ENCODE results near the gene FAM53A.

FAM53A gene

DNA sequence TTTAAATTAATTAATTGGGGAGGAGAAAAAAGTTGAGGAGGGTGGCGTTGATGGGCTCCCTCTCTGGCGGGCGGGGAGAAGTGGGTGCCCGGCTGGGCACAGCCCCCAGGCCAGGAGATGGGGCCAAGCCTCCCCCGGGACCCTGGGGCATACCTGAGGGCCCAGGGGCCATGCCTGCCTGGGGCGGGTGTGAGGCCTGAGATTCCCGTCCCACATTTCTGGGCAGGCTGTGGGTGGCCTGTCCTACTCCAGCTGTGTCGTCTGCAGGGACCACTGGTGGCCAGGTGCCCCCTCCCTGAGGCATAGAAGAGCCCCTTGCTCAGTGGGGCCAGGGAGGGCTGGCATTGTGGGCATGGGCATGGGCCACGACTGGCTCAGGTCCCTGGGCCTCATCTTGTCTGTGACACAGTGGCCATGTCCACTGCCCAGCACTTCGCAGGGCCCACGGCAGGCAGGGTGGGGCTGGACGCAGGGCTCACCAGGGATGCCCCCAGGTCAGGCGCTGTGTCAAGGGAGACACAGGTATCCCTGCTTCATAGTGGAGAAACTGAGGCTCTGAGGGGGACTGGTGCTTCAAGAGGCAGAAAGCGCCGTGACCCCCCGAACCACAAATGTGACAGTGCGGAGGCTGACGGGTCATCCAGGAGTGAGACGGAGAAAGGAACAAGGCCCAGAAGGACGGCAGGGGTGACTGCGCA lies 60.1 kb downstream of the FAM53A start:
- DNase-seq (ENCODE audit: low spot score), result no peak

DNA sequence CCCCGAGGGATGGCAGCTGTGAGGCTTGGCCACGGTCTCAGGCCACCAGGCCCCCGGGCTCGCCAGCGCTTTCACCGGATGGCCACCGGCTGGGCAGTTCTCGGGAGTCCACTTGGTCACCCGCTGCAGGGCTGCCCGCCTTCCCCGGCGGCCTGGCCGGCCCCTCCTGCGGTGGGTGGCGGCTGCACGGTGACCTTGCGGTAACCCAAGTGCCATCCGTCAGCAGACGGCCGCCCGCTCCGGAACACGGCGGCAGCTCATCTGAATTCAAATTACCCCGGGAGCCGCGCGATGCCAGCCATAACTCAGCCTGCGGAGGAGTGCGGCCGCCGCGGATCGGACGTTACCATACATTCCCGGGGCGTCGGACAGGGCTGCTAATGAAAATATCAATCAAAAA lies 60.7 kb downstream of the FAM53A start:
- DNase-seq (ENCODE audit: low spot score), result no peak

DNA sequence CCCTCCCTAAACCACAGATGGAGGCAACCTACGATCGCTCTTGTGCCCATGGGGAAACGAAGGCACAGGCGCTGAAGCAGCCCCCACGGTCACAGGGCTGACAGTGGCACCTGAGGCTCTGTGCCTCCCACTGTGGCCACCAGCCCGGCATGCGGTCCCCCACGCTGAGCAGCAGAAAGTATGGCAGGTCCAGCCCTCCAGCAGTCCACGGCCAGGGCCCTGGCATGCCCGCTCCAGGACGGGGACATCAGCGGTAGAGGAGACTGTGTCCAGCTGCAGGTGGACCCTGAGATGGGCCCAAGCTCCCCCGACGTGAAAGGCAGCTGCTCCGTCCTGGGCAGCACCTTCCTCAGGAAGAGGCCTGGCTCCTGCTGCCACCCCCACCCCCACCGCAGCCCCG lies 61.2 kb downstream of the FAM53A start:
- DNase-seq (ENCODE audit: low spot score), result no peak

DNA sequence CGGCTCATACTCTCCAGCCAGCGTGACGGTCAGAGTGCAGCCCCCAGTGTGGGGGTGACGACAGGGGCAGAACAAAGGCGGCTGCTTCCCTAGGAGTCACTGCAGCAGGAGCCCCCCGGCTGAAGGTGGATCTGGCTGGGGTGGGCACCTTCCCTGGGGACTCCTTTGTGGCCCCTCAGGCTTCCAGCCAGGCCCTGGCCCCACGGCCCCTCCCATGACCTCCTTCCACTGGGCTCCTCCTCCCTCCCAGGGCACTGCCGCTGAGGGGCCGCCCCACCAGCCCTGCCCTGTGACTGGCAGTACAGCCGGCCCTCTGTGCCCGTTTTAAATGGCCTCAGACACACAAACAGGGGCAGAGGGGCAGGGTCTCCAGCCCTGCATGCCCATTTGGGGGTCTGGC lies 61.9 kb downstream of the FAM53A start:
- no peak for DNase-seq (ENCODE audit: low spot score)

DNA sequence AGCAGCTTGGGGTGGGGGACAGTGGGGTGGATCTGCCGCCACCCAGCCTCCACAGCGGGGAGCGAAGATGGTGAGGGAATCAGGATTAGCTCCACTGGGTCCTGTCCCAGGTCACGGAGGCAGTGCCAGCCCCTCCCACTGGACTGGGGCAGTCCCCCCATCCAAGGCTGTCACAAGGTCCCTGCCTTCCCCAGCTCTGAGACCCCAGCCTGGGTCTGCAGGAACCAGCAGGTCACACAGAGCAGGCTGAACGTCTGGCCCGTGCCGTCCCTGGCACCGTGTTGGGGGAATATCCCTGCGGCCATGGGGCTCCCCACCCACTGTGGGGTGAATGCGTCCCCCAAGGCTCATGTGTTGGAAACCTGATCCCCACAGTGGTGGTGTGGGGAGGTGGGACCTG lies 62.6 kb downstream of the FAM53A start:
- DNase-seq (ENCODE audit: low spot score), result no peak

DNA sequence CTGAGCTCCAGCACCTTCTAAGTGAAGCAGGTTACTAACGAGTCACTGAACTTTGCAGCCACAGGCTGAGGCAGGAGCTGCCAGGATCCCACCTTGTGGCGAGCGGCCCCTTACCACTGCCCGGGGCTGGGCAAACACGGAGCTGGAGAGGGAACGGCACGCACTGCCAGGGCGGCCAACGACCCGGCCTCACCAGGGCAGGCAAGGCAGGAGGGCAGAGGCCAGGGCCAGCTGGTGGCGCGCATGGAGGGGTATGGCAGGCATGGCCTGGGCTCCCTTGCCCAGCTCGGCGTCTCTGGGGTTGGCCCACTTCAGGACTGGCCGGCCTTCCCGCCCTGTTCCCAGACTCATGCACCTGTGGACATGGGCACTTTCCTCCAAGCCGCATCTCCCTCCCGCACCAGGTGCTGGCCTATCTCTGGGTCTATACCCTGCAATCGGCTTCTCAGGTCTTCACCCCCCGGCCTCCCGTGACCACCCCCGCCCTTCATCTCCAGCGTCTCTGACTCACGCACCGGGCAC lies 64.9 kb downstream of the FAM53A start:
- no peak for DNase-seq (ENCODE audit: low spot score)

DNA sequence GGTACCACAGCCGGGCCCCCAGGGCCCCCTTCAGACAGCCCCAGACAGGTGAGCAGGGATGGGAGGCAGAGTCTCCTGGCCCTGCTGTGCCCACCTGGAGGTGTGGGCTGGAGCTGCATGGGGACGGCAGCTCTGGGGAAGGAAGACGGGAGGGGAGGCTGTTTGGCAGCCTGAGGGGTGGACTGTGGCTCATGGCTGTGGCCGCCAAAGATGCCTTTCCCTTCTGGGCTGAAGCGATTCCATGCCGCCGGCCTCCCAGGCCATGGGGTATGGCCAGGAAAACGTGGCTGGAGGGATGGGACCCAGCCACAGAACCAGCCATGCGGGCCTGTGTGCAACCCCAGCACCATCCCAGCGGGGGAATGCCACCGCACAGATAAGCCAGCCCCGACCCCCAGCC lies 65.7 kb downstream of the FAM53A start:
- DNase-seq (ENCODE audit: low spot score), result no peak

DNA sequence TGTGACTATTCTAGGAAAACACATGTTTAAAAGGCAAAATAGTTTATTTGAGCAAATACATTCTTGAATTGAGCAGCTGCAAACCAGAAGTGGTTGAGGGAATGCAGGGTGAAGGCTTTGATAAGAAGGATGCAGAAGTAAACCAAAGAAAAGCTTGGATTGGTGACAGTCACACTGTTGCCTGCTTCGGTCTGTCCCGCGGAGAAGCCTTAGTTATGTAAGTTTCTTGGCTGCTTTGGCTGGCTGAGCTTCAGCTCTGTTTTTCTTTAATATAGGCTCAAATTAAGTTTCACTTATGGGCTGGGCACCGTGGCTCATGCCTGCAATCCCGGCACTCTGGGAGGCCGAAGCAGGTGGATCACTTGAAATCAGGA lies 67.6 kb downstream of the FAM53A start:
- DNase-seq (ENCODE audit: low spot score), result no peak

DNA sequence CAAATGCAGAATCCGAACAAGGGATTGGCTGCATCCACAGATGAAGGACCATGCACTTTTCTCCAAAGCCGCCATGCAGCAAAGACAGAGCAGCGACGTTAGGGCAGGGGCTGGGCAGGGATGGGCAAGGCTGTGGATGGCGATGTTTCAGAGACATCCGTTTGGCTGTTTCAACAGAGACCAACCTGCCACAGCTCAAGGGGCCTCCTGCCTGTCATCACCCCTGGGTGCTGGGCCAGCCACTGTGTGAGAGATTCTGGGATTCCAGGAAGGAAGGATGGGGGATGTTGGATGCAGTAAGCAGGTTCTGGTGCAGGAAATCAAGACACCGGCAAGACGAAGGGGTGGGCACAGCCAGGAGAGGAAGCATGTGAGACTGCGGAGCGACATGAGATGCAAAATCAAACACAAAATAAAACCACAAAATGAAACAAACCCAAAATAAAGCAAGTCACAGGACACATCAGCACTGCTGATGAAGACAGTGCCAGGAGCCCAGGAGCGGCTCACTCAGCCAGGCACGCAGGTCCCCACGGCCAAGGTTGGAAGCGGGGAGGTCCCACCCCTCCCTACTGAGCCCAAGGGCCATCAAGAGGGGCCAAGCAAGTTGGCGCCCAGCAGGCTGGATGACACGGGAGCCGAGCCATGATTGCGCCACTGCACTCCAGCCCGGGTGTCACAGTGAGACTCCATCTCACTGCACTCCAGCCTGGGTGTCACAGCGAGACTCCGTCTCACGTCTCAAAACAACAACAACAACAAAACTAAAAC lies 68.1 kb downstream of the FAM53A start:
- no peak for DNase-seq (ENCODE audit: low spot score)

DNA sequence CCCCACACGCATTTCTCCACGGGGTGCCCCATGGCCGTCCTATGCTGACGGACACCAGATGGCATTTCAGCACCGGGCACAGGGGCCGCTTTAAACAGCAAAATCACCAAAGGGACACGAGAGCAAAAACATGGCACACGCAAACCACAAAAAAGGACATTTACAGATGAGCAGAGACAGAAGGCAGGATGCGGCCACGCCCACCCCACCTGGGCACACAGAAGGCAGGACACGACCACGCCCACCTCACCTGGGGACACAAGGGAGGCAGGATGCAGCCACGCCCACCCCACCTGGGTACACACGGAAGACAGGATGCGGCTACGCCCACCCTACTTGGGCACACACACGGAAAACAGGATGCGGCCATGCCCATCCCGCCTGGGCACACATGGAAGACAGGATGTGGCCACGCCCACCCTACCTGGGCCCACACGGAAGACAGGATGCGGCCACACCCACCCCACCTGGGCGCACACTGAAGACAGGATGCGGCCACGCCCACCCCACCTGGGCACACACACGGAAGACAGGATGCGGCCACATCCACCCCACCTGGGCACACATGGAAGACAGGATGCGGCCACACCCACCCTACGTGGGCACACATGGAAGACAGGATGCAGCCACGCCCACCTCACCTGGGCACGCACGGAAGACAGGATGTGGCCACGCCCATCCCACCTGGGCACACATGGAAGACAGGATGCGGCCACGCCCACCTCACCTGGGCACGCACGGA lies 69.1 kb downstream of the FAM53A start:
- no peak for DNase-seq (ENCODE audit: low spot score)

DNA sequence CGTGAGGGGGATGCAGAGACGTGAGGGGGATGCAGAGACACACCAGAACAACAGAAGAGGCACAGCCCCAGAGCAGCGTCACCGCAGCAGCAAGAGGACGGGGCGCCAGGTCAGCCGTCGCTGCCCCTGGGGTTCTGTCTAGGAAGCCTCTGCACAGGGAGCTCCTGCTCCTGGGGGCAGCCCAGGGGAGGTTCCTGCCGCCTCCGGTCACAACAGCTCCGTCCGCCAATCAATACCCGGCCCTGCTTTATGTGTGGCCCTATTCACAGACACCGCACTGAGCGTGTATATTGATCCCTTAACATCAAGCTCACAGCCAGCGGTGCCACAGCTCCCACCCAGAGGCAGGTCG lies 69.6 kb downstream of the FAM53A start:
- DNase-seq (ENCODE audit: low spot score), result no peak

DNA sequence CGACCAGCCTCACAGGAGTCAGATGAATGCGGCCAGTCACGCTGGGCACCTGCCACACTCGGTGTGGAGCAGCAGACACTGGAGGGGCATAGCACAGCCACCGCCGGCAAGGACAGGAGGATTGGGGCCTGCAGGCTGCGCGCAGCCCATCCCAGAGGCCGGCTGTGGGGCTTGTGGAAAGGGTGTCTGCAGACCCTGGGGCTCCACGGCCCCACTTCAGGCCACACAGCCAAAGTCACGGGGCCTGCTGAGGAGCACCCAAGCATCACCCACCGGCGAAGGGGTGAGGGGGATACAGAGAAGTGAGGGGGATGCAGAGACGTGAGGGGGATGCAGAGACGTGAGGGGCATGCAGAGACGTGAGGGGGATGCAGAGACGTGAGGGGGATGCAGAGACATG lies 70.1 kb downstream of the FAM53A start:
- DNase-seq (ENCODE audit: low spot score), result no peak

DNA sequence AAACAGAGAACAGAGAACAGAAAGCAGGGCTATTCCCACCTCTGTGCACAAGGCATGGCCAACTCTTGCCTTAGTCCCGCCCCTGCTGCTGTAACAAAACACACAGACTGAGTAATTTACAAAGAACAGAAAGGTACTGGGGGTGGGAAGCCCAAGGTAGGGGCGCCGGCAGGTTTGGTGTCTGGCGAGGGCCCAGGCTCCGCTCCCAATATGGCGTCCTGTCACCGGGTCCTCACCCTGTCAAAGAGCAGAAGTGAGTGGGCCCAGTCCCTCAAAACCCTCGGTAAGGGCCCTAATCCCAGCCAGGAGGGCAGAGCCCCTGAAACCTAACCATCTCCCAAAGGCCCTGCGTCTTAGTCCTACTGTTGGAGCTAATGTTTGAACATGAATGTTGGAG lies 71.0 kb downstream of the FAM53A start:
- no peak for DNase-seq (ENCODE audit: low spot score)

DNA sequence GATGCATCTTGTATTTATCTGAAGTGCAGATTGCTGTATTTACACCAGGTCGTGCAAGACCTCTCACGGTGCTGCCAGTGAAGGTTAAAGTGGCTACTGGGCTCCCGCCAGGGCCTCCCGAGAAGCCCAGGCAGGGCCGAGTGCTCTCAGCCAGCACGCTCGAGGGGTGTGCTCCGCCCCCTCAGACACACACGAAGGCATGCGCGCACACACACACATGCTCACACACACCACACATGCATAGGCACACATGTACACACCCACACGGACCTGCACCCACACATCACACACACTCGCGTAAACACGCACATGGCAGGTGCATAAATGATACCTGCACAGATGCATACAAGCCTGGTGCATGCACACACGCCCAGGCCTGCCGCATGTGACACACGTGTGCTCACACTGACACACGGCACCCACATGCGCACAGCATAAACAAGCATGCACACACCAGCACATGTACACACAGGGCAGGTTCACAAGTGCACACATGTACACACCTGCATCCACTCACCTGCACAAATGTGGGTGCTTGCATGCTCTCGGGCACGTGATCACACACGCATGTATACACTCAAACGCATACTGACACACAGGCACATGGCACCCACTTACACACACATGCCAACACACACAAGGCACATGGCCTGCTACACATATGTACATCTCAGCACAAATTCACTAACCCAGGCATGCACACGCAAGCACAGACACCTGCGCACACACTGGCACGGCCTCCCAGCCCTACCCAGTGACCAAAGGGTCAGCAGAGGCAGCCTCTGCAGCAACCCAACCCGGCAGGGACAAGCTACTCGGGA lies 71.6 kb downstream of the FAM53A start:
- no peak for DNase-seq (ENCODE audit: low spot score)

DNA sequence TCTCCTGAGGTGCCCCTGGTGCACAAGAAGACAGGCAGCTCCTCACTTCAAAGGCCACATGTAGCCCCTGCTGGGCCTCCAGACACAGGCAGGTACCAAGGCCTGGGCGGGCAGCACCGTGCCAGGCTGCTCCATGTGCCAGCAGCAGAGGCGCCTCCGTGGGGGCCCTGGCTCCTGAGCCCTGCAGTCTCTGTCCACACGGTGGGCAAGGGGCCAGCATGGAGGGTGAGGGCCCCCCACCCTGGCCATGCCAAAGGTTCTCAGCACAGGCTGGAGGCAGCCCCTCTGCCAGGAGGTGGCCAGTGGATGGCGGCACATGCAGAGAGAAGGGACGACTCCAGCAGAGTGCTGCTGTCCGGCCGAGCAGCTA lies 72.6 kb downstream of the FAM53A start:
- no peak for DNase-seq (ENCODE audit: low spot score)

DNA sequence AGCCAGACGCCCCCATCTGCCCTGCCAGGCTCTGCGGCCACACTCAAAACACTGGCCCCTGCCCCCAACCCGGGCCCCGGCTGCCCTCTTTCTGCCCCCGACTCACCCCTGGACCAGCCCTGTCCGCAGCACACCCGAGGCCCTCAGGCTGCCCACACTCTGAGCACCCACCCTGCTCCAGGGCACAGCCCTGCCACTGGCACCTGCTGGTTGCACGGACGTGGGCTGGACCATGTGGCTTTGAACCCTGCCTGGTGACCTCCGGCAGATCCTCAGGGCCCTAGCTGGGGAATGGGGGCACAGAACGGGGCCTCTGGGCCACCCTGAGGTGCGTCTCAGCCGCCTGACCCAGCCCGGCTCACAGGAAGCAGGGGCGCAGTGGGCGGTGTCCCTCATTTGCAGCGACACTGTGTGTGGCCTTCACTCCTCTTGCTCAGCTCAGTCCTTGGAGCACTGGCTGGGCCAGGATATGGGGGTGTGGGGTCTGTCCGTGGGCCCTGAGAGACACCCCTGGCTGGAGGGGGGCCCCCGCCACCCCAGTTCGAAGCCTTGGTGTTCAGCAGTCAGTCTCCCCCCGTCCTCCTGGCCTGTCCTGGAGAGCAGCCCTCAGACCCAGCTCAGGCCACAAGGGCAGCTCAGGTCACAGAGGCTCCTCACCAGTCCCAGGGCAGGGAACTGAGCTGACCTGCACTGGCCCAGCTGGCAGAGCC lies 73.2 kb downstream of the FAM53A start:
- DNase-seq (ENCODE audit: low spot score), result no peak

DNA sequence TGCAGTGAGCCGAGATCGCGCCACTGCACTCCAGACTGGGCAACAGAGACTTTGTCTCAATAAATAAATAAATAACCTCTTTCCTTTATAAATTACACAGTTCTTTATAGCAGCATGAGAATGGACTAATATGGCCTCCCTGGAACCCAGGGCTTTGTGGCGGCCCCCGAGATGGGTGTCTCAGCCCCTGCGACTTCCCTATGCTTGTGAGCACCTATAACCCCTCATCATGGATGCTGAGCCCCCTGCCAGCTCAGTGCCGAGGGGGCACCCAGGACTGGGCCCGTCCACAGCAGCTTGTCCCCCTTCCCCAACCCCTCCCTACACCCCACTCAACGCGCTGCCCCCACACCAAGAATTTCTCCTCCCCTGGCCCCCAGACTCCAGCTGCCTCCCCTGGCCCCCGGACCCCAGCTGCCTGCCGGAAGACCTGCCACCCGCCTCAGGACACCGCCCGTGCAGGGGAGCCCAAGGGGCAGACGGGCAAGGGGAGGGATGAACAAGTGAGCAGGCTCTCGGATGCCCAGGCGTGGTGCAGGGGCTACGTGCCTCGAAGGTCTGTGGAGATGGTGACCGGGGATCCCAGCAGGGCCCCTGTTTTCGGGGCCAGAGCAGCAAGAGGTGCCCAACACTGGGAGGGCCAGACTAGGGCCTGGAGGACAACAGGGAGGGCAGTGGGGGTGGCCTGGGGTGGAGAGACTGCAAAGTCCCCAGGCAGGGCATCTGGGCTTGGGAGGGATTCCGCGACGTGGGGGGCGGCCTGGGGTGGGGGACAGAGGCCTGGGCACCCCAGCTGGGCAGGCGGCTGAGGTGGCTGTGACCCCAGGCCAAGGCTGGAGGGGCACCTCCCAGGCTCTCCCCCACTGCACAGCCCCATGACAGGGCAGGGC lies 74.0 kb downstream of the FAM53A start:
- no peak for DNase-seq (ENCODE audit: low spot score)

DNA sequence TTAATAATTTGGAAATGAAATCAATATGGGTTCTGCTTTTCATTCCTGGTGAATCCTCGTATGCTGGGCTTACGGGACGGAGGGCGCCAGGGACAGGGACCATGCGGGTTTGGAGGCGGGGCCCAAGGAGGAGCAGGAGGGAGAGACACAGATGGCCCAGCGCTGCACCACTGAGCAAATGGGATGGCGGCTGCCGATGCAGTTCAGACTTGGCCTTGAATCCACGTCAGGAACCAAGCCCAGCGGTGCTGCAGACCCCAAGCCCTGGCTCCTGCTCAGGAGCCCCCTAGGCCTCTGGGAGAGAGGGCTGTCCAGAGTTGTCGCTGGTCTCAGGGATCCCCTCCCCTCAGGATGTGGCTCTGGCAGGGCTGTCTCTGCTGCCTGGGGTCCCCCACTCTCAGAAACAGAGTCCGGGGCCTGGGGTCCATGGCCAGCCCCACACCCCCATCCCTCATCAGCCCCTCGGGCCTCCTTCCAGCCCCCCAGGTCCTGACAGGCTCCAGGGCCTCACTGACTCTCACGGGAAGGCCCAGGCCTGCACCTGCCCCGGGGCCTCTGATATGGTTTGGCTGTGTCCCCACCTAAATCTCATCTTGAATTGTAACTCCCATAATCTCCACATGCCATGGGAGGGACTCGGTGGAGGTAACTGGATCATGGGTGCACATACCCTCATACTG lies 75.2 kb downstream of the FAM53A start:
- no peak for DNase-seq (ENCODE audit: low spot score)

DNA sequence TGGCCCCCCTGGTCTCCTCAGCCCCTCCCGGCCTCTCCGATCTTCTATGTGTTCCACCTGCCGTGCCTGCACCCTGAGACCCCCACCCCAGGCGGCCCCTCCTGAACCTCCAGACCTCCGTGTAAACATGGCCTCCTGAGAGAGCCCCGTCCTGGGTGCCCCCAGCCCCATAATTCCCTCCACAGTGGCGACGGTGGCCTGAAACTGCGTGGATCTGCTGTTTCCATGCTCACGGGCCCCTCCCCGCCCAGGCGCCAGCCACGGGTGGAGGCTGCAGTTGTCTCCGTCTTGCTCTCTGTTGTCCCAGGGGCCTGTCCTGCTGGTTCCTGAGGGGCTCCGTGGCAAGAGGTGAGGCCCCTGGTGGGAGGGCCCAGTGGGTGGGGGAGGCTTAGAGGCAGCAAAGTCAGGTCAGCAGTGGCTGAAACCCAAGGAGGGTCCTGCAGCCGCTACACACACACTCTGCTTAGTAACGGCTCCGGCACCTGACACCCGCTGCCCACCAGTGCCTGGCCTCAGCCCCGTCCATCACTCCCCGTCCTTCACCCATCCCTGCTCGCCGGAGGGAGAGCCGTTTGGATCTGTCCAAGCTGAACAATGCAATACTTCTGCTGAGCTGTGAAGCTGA lies 75.8 kb downstream of the FAM53A start:
- DNase-seq (ENCODE audit: low spot score), result no peak
